Measurements from ENCODE around the gene KL.

The KL gene

DNA sequence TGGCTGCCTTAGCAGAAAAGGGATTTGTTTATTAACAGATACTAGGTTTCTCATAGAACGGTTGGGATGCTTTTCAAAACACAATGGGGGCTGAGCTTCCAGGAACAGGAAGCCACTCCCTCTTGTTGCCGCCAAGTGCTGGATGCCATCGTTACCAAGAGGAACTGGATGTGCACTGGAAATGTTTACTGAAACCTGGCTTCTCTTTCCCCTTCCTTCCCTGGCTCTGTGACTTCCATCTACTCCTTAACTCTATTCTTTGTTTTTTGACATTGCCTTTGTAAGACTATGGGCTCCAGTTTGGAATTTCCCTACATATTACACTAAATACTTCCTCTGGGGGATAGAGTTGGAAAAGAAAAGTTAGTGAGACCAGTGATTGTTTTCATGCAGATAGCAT, 11.7 kb upstream of the KL start:
- no peak for DNase-seq (ENCODE audit: low spot score)

DNA sequence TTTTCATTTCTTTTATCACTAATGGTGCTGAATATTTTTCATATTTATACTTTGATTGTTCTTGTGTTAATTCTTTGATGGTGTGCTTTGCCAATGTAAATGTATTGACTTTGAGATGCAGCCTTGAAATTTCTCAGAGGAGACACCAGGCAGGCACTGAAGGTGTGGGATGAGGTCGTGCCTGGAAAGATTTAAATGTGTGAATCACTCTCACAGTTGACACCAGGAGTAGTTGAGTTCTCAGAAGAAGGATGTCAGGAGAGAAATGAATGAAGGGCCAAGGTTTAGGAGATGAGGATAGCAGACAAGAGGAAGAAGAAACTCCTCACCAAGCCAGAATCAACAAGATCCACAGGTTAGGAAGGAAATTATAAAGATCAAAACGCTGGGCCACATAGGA, 10.1 kb upstream of the KL start:
- no peak for DNase-seq (ENCODE audit: low spot score)

DNA sequence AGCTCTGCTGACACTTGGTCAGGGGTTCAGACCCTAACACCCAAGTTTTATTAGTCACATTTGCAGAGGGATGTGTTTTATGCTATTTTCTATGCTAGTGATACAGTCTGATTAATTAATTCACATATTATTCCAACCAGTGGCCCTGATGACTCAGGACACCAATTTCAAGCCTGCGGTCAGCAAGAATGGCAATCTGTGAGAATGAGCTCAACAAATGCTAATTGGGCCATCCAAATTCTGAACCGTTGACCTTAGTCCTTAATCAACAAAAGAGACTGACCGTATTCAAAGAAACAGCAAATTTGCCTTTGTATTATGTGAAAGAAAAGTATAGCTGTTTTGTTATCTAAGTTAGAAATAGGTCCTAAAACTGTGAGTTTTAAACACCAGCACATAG, 9.6 kb upstream of the KL start:
- no peak for DNase-seq (ENCODE audit: low spot score)

DNA sequence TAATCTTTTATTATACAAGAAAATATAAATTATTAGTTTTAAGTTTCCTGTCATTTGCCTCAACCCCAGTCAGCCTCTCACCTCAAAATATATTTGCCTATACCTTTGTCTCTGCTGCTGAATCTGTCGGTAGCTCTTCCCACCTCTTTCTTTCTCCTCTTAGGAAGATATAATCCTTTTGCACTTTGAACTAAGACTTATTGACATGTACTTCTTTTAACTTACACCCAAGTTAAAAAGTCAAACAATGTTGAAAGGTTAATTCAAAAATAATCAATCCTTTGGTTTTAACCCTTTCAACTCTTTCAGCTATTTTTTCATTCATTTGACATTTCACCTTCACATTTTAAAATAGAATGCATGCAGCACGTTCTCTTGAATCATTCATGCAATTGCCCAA, 9.0 kb upstream of the KL start:
- no peak for DNase-seq (ENCODE audit: low spot score)

DNA sequence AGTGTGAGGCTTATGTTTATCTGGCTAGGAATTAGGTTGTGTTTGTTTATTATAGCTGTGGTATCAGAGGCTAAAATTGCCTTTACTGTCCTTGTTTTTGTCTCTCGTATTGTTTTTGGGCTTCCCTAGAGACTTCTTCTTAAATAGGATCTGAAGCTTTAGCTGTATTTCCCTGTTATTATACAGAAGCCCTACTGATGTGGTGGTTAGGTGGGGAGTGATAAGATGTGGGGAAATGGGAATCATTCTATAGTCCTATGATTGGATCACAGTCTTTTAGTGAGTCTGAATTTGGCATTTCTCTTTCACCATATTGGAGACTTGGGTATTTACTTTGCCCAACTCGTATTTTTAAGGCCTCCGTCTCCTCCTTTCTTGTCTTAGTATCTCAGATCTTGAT, 8.3 kb upstream of the KL start:
- no peak for DNase-seq (ENCODE audit: low spot score)

DNA sequence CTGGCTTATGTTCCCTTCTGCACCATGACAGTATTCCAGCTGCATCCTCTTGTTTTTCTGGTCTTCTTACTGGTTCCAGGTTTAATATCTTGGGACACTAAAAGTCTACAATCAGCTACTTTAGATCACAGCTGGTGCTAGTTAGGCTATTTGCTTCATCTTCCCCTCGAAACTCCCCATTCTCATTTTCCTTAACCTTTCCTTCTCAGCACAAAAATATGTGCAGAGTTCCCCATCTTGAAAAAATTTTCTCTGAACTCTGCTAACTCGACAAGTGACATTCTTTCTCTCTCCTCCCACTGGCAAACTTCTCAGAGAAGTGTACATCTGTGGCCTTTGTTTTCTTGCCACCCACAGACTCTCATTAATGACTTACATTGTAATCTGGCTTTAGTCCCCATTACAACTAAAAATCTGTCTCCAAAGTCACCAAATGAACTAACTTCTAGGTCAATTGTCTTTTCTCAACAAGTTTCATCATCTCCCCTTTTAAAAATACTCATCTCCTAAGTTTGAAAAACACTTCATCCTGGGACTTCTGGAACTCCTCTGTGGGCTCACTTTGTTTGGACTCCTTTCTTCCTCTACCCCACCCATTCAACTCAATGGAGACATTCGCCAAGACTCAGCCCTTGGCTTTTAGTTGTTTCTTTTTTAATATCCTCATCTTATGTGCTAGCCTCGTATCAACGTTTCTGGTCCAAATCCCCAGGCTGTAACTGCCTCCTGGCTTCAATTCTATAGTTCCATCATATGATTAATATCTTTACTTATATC, 7.1 kb upstream of the KL start:
- DNase-seq (ENCODE audit: low spot score), result no peak

DNA sequence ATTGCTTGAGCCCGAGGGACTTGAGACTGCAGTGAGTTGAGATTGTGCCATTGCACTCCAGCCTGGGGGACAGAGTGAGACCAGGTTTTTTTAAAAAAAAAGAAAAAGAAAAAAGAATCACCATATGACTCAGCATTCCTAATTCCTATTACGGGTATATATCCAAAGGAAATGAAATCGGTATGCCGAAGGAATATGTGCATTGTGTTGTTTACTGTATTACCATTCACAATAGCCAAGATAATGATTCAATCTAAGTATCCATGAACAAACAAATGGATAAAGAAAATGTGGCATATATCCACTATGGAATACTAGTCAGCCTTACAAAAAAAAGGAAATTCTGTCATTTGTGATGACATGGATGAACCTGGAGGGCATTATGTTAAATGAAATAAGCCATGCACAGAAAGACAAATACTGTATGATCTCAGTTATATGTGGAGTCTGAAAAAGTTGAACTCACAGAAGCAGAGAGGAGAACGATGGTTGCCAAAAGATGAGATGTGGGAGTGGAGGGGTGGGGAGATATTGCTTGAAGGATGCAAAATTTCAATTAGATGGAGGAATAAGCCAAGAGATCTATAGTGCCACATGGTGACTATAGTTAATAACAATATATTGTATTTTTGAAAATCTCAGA, 4.3 kb upstream of the KL start:
- no peak for DNase-seq (ENCODE audit: low spot score)

DNA sequence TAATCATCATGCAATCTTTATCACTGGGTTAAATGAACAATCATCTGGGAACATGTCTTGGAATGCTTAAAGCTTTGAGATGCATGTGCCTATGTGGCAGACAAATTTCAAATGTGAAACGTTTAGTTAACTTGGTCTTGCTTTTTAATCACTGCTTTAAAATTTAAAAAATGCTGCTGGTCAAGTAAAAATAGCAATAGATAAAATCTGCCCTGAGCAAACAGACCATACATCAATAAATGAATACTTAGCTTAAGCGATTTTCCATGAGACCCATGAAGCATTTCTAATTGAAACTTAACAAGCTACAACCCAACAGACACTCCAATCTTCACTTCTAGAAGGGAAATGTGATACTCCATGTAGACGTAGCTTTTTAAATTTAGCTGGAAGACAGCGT, 1.9 kb upstream of the KL start:
- no peak for DNase-seq (ENCODE audit: low spot score)

DNA sequence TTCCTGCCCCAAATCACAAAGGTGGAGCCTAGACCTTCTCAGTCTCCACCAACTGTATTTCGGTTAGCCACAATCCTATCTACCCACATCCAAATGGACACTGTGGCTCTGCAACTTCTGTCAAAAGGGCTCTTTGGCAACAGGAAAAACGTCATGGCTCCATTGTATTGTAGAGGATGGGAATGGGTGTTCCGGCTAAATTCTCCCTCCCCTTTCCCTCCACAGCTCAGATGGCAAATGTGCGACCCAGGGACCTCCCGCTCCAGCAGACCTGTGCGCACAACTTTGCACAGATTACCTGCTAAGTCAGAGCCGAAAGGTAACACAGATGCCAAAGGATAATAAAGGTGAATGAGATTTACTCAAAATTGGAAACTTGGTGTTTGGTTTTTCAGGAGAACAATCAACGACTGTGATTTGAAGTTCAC, 968 bp upstream of the KL start:
- DNase-seq (ENCODE audit: low spot score), result no peak

DNA sequence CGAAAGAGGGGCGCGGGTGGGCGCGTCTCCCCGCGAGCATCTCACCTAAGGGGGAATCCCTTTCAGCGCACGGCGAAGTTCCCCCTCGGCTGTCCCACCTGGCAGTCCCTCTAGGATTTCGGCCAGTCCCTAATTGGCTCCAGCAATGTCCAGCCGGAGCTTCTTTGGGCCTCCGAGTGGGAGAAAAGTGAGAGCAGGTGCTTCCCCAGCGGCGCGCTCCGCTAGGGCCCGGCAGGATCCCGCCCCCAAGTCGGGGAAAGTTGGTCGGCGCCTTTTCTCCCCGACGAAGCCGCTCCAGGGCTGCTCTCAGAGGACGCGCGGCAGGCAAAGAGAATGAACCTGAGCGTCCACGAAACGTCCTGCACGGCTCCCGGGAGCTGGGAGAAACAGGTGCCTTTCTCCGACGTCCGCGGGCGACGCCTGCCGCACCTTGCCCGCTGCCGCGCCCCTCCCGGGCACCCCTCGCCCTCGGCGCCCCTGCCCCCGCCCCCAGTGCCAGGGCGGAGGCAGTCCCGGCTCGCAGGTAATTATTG, 366 bp upstream of the KL start:
- no peak for DNase-seq (ENCODE audit: low spot score)

DNA sequence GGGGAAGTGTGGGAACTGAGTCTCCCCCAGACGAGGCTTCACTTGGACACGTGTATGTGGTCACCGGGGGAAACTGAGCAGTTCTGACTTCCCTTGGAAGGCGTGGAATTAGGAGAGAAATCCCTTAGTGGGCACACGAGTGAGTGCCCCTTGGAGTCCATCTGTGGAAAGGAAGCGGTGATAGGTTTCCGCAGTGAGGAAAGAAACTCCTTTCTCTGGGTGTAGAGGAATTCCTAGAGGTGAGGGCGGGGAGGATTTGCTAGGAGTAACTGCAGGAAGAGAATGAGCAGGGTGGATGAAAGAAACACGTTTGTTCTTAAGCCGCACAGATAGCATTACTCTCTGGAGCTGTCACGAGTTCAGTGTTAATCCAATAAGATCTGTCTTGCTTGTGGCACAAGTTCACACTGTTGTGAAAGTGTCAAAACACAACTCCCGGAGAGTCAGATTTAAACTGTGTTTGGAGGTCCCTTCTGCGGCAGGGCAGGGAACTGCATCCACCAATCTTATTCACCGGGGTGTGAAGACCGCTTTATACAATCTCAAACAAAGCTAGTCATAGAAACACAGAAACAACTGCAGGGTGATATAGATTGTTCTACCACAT, 1.2 kb downstream of the KL start:
- DNase-seq (ENCODE audit: low spot score), result no peak

DNA sequence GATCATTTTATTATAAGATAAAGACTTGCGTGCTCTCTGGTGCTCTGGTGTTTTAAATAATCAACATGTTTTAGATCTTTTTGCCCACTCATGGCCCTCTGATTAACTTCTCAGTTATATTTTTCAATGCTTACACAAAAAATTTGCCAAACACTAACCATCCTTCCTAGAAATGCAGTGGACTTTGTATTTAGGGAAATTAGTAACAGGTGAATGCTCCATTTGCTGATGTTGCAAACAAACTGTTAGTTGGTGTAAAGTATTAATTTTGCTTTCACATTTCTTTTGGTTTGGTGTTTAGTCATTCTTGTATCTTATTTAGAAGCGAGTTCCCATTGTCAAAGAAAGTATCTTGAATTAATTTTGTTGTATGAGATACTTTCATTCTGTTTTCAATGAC, 2.7 kb downstream of the KL start:
- no peak for DNase-seq (ENCODE audit: low spot score)

DNA sequence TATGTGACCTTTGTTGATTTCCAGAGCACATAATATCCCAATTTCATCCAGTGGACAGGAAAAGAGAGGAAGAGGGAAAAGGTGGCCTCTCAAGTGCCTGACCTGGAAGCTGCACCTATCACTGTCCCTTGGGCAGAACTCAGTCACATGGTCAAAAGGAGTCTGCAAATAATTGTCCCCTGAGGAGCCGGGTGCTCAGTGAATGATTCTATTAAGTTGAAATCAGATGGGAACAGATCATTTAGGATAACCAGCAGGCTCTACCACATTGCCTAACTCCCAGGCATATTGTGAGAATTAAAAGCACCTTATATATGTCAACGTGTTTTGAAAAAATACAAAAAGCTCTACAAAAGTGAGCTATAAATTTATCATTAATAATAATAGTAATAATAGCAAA, 6.8 kb downstream of the KL start:
- DNase-seq (ENCODE audit: low spot score), result no peak

DNA sequence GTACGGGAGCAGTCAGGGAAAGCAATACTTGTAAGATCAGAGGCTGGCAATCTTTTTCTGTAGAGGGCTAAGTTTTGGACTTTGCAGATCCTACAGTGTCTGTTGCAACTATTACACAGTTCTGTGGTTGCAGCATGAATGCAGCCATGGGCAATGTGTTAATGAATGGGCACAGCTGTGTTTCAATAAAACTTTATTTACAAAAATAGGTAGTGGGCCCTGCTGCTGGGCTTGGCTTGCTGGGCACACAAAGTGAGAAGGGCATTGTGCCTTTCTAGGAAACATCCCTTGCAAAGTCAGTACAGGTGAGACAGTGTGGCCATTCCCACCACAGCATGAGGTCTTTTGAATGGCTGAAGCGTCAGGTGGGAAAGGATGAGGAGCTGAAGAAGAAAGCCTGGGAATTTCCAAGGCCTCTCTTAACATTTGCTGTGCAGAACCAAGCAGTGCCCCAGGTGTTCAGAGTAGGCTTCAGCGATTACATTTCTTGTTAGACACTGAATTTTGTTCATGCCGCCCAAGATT, 9.1 kb downstream of the KL start:
- DNase-seq (ENCODE audit: low spot score), result no peak

DNA sequence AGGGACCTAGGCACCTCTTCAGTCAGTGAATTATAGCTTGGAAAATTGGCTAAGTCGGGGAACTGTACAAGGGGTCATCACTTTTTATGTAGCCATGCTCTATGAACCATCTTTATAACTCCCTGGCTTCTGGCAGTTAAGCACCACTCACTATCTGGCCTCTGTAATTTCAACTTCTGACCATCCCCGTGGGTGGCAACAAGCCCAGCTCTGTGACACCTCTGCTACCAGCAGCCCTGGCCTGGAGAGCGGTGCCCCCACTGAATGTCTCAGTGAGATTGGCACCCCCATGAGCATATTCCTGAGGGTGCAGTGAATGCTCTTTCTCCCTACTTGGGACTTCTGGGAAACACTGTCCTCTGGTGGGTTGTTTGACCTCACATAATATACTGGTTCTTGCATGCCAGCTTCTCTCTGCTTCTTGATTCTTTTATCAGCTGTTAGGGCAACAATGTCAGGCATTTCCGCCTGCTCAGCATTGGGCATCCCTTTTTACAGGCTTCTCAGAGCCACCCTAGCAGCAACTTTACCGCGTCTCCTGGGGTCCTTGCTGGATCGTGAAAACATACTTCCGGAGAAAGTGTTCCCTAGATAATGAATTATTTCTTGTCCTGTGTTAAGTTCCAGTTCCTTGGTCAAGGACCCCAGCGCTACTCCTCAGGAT, 10.4 kb downstream of the KL start:
- no peak for DNase-seq (ENCODE audit: low spot score)

DNA sequence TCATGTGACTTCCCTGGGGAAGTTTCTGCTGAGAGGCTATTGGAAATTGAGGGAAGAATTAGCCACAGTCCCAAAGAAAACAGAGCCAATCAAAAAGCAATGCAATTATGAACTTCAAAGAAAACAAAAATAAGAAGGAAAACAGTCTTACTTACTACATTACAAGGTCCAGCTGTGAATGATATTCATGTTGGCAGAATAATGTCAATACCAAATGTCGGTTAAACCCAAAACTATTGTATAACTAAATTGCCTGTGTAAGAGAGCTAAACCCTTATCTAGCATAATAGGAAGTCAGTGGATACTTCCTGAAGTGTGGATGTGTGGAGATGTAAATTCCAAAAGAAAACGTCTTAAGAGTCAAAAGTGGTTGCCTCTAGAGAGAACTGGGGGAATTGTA, 12.4 kb downstream of the KL start:
- DNase-seq (ENCODE audit: low spot score), result no peak

DNA sequence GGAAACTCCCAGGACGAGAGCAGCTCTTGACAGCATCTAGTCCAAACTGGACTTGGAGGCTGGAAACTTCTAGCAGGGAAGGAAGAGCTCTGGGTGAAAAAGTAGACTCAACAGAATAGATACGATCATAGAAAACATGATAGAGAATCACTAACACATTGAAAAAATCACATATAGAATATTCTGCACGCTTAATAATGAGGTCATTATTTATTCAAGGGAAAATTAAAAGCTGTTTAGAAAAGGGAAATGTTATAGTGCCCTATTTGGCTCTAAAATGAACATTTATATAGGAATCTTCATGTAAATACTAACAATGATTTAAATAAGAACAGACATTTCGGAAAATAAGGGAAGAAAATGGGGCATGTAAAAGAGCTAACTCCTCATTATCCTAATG, 15.1 kb downstream of the KL start:
- no peak for DNase-seq (ENCODE audit: low spot score)

DNA sequence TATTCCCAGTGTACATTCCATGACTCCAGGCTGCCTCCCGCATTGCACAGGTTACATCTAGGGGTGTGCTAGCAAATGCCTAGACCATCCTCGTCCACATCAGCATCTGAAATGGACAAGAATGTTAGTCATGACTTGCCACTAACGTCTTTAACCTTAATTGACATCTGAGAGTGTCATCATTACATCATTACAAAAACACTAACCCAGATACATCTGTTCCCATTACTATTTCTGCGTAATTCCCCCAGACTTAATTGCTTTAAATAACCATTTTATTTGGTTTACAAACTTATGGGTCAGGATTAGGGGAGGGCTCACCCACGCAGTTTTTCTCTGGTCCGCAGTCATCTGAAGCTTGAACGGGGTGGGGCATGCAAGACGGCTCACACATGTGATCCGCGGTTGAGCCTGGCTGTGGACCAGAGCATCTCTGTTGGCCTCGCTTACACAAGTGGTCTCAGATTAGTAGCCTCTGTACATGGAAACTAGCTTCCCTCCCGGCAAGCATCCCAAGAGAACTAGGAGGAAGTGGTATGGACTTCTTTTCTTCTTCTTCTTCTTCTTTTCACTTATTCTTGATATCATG, 15.9 kb downstream of the KL start:
- no peak for DNase-seq (ENCODE audit: low spot score)

DNA sequence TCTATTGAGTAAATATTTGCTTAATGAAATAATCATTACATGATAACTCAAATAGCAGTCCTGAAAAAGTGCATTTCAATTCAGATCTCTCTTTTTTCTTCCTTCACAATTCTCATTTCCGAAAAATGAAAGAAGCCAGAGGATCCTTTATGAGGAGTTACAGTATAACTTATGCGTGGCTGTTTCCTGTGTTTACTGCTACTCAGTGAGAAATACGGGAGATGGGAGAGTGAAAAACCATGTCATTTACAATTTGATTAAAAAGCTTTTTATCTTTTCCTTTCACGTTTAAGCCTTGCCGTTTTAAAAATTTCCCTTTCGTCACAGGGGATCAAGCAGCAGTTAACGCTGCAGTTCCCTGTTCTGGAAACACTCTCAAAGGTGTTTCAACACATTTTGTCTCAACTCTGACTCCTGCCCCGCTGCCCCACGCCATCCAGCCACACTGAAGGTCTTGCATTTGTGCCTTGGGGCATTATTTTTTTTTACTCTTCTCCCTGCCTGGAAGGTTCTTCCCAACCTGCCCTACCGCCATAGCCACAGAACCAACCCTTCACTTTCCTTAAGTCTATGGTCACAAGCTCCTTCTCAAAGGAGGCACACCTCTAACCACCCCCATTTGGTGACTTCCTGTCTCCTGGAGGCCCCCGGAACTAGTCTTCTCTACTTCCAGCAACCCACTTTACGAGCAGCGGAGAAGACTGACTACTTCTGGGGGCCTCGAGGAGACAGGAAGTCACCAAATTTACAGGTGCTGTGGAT, 17.0 kb downstream of the KL start:
- DNase-seq (ENCODE audit: low spot score), result no peak

DNA sequence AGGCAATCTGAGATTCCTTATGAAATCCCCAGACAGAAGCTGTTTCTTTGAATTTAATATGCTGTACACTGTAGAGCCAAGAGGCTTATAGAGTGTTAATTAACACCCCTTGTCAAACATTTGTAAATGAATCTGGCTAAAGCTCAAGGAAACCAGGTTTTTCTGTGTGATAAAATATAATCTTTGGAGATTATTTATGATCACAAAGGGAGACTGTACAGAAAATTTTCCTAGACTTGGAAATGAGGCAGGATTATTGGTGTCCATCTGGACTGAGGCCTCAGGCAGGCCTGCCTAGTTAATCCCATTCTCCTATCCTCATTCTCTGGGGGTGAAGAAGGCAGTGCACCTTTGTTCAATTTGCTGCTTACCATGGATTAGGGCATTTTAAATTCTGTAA, 17.8 kb downstream of the KL start:
- DNase-seq (ENCODE audit: low spot score), result no peak

DNA sequence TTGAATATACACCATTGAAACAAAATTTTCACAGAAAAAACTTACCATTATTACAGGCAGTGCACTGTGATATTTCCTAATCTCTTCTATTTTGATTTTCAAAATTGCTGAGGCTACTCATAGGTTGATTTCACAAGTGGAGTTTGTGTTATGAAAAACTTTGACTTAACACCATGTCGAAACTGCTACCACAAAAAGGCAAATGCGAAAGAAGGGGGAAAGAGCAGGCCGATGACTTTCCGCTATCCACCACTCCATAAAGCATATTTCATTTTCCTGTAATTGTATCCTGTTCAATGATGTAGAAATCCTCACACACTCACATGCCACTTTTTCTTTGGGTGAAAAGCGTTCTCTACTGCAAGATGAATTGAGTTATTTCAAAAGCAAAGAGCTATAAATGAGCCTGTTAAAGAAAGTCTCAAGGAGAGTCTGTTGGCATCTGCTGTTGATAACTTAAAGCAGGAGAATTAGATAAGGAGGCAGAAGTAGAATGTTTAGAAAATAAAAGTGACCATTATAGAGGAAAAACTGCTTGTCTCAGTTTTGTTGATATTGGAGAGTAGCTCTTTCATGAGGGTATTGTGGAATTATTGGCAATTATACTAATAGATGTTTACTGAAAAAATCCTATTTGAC, 18.8 kb downstream of the KL start:
- DNase-seq (ENCODE audit: low spot score), result no peak
